ENCODE results near the gene LAMA3. TPM values are rescaled to one million over a fixed set of nuclear protein-coding genes. Genes with fewer than 3 reads are reported as not detected.
A peak's percentile ranks its signal among the peaks of the same experiment; 100 is the strongest.

LAMA3 gene
- total RNA-seq, 8 experiments from 2014 or later = 0.22 to 20.5 (median 1.9) TPM

- peak in 5 of 8 experiments; percentile 35 to 63 (median 46) for ATAC-seq (replicated peaks in 6 of 8)
- Histone ChIP-seq H3K27ac (no peak overlapping the region), H3K4me3 (no peak overlapping the region), H3K4me1 (replicated peaks in 1 of 2) (peaks cover 17 to 18% of the 10 kb centered on the region in 2 donors)
- 43 to 100% (median 60%) methylated on average over 1 of the region's 1 CpG; no CpG with 5 or more reads in 5 of the 10 experiments for WGBS, 10 experiments
- in situ Hi-C loops (cut with MboI; ENCODE audit: low pct_unique_long_range_greater_than_20kb in 2 of 9, low sequenced_read_pairs in 9 of 9, unreplicated experiment in 9 of 9) = no loop called here
Measured at GRCh38 chr18:23977719-23978483, 288.6 kb downstream of the LAMA3 start.

- Histone ChIP-seq H3K27ac (no peak overlapping the region), H3K4me1 (replicated peaks in 1 of 2) (peaks cover 17 to 20% of the 10 kb centered on the region in 2 donors), H3K4me3 (no peak overlapping the region)
- ATAC-seq (replicated peaks in 6 of 8) = peak in 5 of 8 experiments; percentile 57 to 79 (median 72)
- WGBS, 10 experiments = 14 to 73% (median 48%) methylated on average over 1 to 7 of the region's 8 CpGs; no CpG with 5 or more reads in 3 of the 10 experiments
- in situ Hi-C loops (cut with MboI; ENCODE audit: low pct_unique_long_range_greater_than_20kb in 2 of 9, low sequenced_read_pairs in 9 of 9, unreplicated experiment in 9 of 9) = no loop called here
Measured at GRCh38 chr18:23981369-23981980, 292.2 kb downstream of the LAMA3 start.

DNA sequence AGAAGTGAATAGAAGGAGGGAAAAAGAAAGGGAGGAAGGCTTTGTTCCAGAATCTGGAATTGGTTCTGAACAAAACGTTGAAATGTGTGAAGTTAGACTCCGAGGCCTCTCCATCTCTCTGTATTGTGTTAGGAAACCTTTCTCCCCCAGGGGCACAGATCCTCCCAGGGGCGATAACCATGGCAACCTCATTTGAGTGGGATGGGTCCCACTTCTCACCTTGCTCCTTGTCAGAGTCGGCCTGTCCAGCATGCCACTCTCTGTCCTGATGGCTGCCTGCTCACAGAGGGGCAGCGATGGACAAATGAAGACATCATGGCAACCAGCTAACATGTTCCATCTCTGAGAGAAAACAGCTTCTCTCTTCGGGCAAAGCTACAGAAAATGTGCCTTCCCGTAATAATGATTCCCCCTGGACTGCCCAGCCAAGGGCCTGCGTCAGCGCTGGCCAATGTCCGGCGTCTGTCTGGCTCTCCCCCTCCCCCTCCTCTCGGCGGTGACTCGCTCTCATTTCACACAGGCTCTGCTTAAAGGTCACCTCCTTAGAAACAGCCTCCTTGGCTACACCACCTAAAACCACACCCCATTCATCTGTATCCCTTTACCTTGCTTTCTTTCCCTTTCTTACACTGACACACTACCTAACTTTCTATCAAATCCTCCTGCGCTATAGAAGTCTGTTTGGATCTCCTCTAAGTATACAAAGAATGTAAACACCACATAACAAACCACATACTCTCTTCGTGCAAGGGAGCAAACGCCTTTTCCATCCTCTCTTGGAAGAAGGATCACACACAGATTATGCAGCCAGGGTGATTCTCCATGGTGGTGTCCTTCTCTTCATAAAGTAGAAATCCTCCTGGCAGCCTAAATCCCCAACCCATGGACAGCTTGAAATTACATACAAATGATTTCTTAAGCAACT lies 293.2 kb downstream of the LAMA3 start:
- in situ Hi-C loops (cut with MboI; ENCODE audit: low pct_unique_long_range_greater_than_20kb in 2 of 9, low sequenced_read_pairs in 9 of 9, unreplicated experiment in 9 of 9) = no loop called here
- H3K4me3 ChIP-seq = no peak overlapping the region
- H3K27ac ChIP-seq = no peak overlapping the region
- peak in 6 of 8 experiments; percentile 83 to 92 (median 85) for ATAC-seq (replicated peaks in 6 of 8)
- peaks cover 17 to 20% of the 10 kb centered on the region in 2 donors for H3K4me1 ChIP-seq (replicated peaks in 1 of 2)
- 44 to 90% (median 74%) methylated on average over 1 to 12 of the region's 17 CpGs; no CpG with 5 or more reads in 2 of the 10 experiments for WGBS, 10 experiments

DNA sequence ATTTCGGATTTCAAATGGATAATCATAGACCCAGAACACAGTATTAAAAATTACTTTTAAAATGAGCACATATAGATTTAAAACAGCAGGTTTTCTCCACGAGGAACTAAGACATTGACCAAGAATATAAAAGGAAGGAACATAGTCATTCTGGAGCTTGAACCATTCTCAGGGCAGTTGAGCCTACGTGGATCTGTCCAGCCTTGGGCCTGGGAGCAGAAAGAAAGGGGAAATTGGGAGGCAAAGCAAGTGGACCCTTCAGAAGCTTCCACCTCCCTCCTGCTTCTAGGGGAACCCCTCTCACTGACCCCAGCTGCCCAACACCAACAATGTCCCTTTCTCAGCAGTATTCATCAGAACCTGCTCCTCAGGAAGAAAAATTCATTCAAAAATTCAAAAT lies 293.9 kb downstream of the LAMA3 start:
- no peak for ATAC-seq (replicated peaks in 6 of 8)
- Histone ChIP-seq H3K4me3 (no peak overlapping the region), H3K27ac (no peak overlapping the region), H3K4me1 (replicated peaks in 1 of 2) (peaks cover 17 to 20% of the 10 kb centered on the region in 2 donors)
- in situ Hi-C loops (cut with MboI; ENCODE audit: low pct_unique_long_range_greater_than_20kb in 2 of 9, low sequenced_read_pairs in 9 of 9, unreplicated experiment in 9 of 9) = no loop called here
- 28 to 100% (median 89%) methylated on average over 1 to 3 of the region's 3 CpGs; no CpG with 5 or more reads in 1 of the 10 experiments for WGBS, 10 experiments

DNA sequence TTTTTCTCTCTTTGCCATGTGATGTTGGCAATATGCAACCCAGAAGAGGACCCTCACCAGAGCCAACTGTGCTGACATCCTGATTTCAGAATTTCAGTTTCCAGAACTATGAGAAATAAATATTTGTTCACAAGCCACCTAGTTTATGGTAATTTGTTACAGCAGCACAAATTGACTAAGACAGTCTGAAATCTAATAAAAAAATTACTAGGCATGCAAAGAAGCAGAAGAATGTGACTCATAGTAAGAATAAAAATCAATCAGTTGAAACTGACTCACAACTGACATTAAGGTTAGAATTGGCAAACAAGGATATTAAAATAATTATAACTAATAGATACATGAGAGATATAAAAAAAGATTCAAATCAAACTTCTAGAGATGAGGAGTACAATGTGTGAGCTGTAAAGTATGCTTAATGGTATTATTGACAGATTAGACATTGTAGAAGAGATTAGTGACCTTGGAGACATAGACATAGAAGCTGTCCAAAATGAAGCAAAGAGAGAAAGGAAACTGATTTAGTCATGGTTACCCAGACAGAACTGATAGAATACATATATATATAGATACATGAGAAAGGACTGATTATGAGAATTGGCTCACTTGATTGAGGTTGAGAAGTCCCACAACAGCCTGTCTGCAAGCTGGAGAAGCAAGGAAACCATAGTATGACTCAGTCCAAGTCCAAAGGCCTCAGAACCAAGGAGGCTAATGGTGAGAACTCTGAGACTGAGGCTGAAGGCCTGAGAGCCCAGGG lies 297.5 kb downstream of the LAMA3 start:
- ATAC-seq (replicated peaks in 6 of 8) = no peak
- peaks cover 10 to 13% of the 10 kb centered on the region in 2 donors for H3K4me1 ChIP-seq (replicated peaks in 1 of 2)
- in situ Hi-C loops (cut with MboI; ENCODE audit: low pct_unique_long_range_greater_than_20kb in 2 of 9, low sequenced_read_pairs in 9 of 9, unreplicated experiment in 9 of 9) = no loop called here
- no peak overlapping the region for H3K4me3 ChIP-seq
- H3K27ac ChIP-seq = no peak overlapping the region

DNA sequence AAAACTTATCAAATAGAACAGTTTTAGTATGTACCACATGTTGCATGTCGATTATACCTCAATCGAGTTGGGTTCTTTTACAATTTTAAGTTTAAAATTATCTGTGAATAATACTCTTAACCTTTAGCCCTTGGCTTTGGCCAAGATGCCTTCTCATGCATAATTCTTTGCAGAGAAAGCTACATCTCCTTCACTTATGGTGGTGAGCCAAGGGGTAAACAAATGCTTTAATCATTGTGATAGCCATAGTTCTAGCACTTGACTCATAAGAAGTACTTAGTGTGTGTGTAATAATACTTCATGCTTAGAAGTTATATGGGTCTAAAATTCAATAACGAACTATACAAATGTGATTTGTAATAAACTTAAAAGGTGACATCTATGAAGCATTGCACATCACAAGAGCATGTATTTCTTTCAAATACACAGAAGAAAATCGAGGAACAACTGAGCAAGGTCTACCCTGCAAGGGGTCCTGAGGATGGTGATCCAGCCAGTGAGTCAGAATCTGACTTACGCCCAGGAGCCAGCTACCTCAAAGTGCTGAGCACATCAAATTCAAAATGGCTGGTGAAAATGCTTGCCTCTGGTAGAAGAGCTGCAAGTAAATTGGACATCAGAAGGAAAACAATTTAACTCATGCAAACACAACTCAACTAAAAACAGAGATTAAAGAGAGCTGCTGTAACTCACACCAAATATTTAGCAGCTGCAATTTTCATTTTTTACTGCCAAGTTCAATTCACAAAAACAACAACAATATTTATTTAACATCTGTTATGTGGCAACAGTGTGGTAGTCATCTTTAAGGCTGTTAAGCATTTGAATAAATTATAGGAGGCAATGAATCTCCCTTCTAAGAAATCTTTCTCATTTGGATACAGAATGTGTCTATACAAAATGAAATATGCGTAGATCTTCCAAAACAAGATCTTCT lies 301.5 kb downstream of the LAMA3 start:
- H3K4me1 ChIP-seq (replicated peaks in 1 of 2) = peaks cover 5 to 12% of the 10 kb centered on the region in 2 donors
- H3K4me3 ChIP-seq = no peak overlapping the region
- WGBS, 10 experiments = 26 to 90% (median 66%) methylated on average over 1 to 6 of the region's 6 CpGs
- H3K27ac ChIP-seq = no peak overlapping the region
- peak in 2 of 8 experiments; percentile 19 to 28 for ATAC-seq (replicated peaks in 6 of 8)
- in situ Hi-C loops (cut with MboI; ENCODE audit: low pct_unique_long_range_greater_than_20kb in 2 of 9, low sequenced_read_pairs in 9 of 9, unreplicated experiment in 9 of 9) = no loop called here

DNA sequence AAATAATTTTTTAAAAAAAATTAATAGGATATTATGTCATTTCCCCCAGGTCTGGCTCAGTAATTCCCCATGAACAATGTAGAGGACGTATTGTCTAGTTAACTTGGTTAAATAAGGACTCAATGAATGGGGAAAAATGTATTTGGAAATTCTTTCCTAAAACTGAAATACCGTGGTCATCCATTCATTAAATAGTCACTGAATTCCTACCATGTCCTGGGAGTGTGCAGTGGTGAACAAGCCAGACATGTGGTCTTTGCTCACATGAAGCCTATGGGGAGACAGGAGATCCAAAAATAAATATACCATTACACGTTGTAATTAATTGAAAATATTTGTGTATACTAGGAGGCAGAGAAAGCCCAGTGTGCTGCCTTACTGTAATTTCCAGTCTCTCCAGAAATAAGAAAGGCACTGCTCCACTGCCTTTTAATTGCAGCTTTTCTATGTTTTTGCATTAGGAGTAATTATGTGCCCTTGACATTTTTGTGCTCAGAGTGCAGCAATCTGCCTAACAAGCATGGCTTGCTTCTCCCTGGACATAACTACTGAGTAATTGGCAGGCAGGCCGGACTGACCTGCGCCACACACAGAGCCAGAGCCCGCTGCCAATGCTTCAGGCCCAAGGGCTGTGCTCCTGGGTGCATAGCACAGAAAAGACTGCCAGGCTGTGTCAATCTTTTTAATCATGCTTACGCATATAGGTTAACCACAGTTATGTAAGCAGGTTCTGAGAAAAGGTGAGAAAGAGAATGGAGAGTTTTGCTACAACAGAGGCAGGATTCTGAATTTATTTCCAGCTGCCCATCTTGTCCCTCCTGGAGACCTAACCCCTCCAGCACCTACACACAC lies 303.1 kb downstream of the LAMA3 start:
- WGBS, 10 experiments = 50 to 100% (median 84%) methylated on average over 1 to 7 of the region's 7 CpGs
- peak in 2 of 8 experiments; percentile 36 to 56 for ATAC-seq (replicated peaks in 6 of 8)
- in situ Hi-C loops (cut with MboI; ENCODE audit: low pct_unique_long_range_greater_than_20kb in 2 of 9, low sequenced_read_pairs in 9 of 9, unreplicated experiment in 9 of 9) = no loop called here
- H3K4me1 ChIP-seq (replicated peaks in 1 of 2) = peaks cover 5 to 12% of the 10 kb centered on the region in 2 donors
- H3K4me3 ChIP-seq = no peak overlapping the region
- no peak overlapping the region for H3K27ac ChIP-seq

- Histone ChIP-seq H3K27ac (no peak overlapping the region), H3K4me3 (no peak overlapping the region), H3K4me1 (replicated peaks in 1 of 2) (peaks cover 5 to 12% of the 10 kb centered on the region in 2 donors)
- WGBS, 10 experiments = 39 to 81% (median 65%) methylated on average over 1 to 2 of the region's 2 CpGs; no CpG with 5 or more reads in 2 of the 10 experiments
- no peak for ATAC-seq (replicated peaks in 6 of 8)
- in situ Hi-C loops (cut with MboI; ENCODE audit: low pct_unique_long_range_greater_than_20kb in 2 of 9, low sequenced_read_pairs in 9 of 9, unreplicated experiment in 9 of 9) = no loop called here
Measured at GRCh38 chr18:23992941-23993280, 303.7 kb downstream of the LAMA3 start.

DNA sequence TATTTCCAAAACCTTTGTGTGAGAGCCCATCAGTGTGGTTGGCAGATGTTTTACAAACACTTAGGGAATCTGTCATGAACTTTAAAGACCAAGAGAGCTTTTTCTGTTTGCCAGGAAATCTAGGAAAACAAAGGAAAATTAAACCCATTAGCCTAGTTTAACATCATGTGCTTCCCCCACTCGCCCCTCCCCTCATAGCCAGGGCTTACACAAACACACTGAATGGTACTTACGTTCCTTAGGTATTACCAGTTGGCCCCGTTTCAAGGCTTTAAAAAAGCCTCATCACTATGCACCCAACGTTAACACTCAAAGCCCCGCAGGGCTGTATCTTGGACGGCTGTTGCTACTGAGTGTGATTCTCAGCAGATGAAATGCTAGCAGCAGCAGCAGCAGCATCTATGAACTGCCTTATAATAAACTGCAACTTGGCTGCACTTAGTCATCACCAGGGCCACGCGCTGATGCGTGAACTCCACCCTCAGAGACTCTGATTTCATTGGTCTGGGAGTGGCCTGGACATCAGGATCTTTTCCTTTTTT lies 305.2 kb downstream of the LAMA3 start:
- WGBS, 10 experiments = 0 to 63% (median 33%) methylated on average over 1 to 7 of the region's 9 CpGs; no CpG with 5 or more reads in 2 of the 10 experiments
- in situ Hi-C loops (cut with MboI; ENCODE audit: low pct_unique_long_range_greater_than_20kb in 2 of 9, low sequenced_read_pairs in 9 of 9, unreplicated experiment in 9 of 9) = no loop called here
- peak; percentile 93 to 98 (median 96) for ATAC-seq (replicated peaks in 6 of 8)
- Histone ChIP-seq H3K27ac (peak overlapping the region in 1 of 2 donors; percentile 57), H3K4me1 (replicated peaks in 1 of 2) (peaks cover 5 to 12% of the 10 kb centered on the region in 2 donors), H3K4me3 (peak overlapping the region in 2 of 5 donors; percentile 6 to 18)

DNA sequence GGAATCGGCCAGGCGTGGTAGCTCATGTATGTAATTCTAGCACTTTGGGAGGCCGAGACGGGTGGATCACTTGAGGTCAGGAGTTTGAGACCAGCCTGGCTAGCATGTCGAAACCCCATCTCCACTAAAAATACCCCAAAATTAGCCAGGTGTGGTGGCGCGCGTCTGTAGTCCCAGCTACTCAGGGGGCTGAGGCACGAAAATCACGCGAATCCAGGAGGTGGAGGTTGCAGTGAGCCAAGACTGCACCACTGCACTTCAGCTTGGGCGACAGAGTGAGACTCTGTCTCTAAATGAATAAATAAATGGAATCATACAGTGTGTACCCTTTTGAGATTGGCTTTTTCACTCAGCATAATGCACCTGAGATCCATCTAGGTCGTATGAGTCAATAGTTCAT lies 305.9 kb downstream of the LAMA3 start:
- no peak for ATAC-seq (replicated peaks in 6 of 8)
- 83 to 100% (median 99%) methylated on average over 1 to 8 of the region's 13 CpGs for WGBS, 10 experiments
- Histone ChIP-seq H3K27ac (no peak overlapping the region), H3K4me1 (replicated peaks in 1 of 2) (peaks cover 5 to 12% of the 10 kb centered on the region in 2 donors), H3K4me3 (no peak overlapping the region)
- in situ Hi-C loops (cut with MboI; ENCODE audit: low pct_unique_long_range_greater_than_20kb in 2 of 9, low sequenced_read_pairs in 9 of 9, unreplicated experiment in 9 of 9) = no loop called here

- peaks cover 4 to 5% of the 10 kb centered on the region in 2 donors for H3K4me1 ChIP-seq (replicated peaks in 1 of 2)
- H3K4me3 ChIP-seq = no peak overlapping the region
- H3K27ac ChIP-seq = no peak overlapping the region
- WGBS, 10 experiments = 31 to 100% (median 100%) methylated on average over 1 to 2 of the region's 2 CpGs; no CpG with 5 or more reads in 5 of the 10 experiments
- no peak for ATAC-seq (replicated peaks in 6 of 8)
- in situ Hi-C loops (cut with MboI; ENCODE audit: low pct_unique_long_range_greater_than_20kb in 2 of 9, low sequenced_read_pairs in 9 of 9, unreplicated experiment in 9 of 9) = no loop called here
Measured at GRCh38 chr18:23998018-23998417, 308.8 kb downstream of the LAMA3 start.
